KMS-11 (cell line): Measurements from ENCODE around the gene NRN1.

ENCODE experiments used
- H2AFZ ChIP-seq: fragments of 200-600 bp; sonication (generic); 2 replicates; pipeline ENCODE4 v1.6.1; 2016; ENCODE audit warnings: antibody characterized with exemption, mixed run types, low read depth
- H3K27ac ChIP-seq: fragments of 200-600 bp; sonication (generic); 2 replicates; pipeline ENCODE4 v1.6.1; 2016; ENCODE audit warnings: mild to moderate bottlenecking, mixed run types
- H3K27me3 ChIP-seq: fragments of 200-600 bp; sonication (generic); 2 replicates; pipeline ENCODE4 v1.6.1; 2017; ENCODE audit warnings: mild to moderate bottlenecking, low read depth, mixed run types, moderate library complexity; ENCODE audit not compliant: insufficient read depth
- H3K36me3 ChIP-seq: fragments of 200-600 bp; sonication (generic); 2 replicates; pipeline ENCODE4 v1.6.1; 2017; ENCODE audit warnings: mild to moderate bottlenecking, mixed run types; ENCODE audit not compliant: insufficient read depth
- H3K4me1 ChIP-seq: fragments of 200-600 bp; sonication (generic); 2 replicates; pipeline ENCODE4 v1.6.1; 2016; ENCODE audit warnings: mild to moderate bottlenecking, low read depth, mixed run types; ENCODE audit not compliant: poor library complexity, severe bottlenecking
- H3K4me2 ChIP-seq: fragments of 200-600 bp; sonication (generic); 2 replicates; pipeline ENCODE4 v1.7.0; 2016; ENCODE audit warnings: mild to moderate bottlenecking, mixed run types
- H3K4me3 ChIP-seq: fragments of 200-600 bp; sonication (generic); IDR thresholded peaks from 2 replicates; pipeline ENCODE4 v1.6.1; 2017; ENCODE audit warnings: low read depth, low read length, mixed read lengths; ENCODE audit not compliant: insufficient read depth
- H3K79me2 ChIP-seq: fragments of 200-600 bp; sonication (generic); 2 replicates; pipeline ENCODE4 v1.6.1; 2016; ENCODE audit warnings: low read depth, mixed run types; ENCODE audit not compliant: insufficient read depth
- H3K9ac ChIP-seq: fragments of 200-600 bp; sonication (generic); 2 replicates; pipeline ENCODE4 v1.6.1; 2016; ENCODE audit warnings: mild to moderate bottlenecking, mixed run types
- H4K20me1 ChIP-seq: fragments of 200-600 bp; sonication (generic); 2 replicates; pipeline ENCODE4 v1.6.1; 2016; ENCODE audit warnings: mild to moderate bottlenecking, mixed run types; ENCODE audit not compliant: insufficient read depth
- TF ChIP-seq, protein P1 (sequence below): fragments of 200-600 bp; sonication (generic); conservative IDR thresholded peaks from 2 replicates; pipeline ENCODE4 v1.6.1; 2017; ENCODE audit warnings: low read depth, mild to moderate bottlenecking, antibody characterized with exemption, low read length, moderate library complexity, mixed read lengths

Gene NRN1

DNA sequence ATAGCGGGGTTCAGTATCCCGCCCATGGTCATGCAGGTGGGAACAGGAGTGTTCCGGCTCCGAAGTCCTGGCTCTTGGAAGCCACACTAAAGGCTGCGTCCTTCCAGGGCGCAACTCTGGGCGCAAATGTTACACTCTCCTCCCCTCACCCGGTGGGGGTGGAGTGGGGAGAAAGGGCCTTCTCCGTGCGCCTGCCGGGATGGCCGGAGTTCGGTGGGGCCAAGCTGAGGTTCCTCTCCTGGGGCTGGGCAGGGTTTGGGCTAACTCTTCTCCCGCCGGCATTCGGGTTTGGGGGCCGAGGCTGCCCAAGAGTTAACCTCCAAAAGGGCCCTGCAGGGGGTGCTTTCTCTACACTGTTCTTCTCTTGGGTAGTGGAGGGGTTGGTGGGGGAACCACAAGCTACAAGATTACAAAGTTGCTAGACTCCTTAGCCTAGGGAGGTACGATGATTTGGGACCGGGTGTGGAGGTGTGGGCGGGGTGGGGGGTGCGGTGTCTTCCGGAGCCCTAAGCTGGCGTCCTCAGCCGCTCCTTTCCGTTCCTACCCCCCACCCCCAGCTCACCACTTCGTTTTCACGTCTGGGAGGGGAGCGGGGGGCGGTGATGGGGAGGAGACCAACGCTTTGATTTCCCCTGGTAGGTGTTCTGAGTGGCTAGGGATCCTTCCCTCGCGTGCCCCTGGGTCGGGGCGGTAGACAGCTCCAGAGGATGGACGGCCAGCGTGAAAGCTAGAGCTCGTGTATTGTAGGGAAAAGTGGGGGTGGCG is 12.3 kb downstream of the NRN1 start:
- Histone ChIP-seq H3K27ac (no peak overlapping the region), H3K36me3 (no peaks in the 10 kb centered on the region), H2AFZ (no peak overlapping the region), H3K4me3 (no peak overlapping the region), H3K27me3 (no peaks in the 10 kb centered on the region; the same call in 1 of the 2 replicates), H3K4me2 (no peak overlapping the region), H3K9ac (no peak overlapping the region), H3K4me1 (peaks cover 8% of the 10 kb centered on the region), H3K79me2 (no peaks in the 10 kb centered on the region), H4K20me1 (no peaks in the 10 kb centered on the region)
- TF ChIP-seq, protein P1, sequence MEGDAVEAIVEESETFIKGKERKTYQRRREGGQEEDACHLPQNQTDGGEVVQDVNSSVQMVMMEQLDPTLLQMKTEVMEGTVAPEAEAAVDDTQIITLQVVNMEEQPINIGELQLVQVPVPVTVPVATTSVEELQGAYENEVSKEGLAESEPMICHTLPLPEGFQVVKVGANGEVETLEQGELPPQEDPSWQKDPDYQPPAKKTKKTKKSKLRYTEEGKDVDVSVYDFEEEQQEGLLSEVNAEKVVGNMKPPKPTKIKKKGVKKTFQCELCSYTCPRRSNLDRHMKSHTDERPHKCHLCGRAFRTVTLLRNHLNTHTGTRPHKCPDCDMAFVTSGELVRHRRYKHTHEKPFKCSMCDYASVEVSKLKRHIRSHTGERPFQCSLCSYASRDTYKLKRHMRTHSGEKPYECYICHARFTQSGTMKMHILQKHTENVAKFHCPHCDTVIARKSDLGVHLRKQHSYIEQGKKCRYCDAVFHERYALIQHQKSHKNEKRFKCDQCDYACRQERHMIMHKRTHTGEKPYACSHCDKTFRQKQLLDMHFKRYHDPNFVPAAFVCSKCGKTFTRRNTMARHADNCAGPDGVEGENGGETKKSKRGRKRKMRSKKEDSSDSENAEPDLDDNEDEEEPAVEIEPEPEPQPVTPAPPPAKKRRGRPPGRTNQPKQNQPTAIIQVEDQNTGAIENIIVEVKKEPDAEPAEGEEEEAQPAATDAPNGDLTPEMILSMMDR: no peak

DNA sequence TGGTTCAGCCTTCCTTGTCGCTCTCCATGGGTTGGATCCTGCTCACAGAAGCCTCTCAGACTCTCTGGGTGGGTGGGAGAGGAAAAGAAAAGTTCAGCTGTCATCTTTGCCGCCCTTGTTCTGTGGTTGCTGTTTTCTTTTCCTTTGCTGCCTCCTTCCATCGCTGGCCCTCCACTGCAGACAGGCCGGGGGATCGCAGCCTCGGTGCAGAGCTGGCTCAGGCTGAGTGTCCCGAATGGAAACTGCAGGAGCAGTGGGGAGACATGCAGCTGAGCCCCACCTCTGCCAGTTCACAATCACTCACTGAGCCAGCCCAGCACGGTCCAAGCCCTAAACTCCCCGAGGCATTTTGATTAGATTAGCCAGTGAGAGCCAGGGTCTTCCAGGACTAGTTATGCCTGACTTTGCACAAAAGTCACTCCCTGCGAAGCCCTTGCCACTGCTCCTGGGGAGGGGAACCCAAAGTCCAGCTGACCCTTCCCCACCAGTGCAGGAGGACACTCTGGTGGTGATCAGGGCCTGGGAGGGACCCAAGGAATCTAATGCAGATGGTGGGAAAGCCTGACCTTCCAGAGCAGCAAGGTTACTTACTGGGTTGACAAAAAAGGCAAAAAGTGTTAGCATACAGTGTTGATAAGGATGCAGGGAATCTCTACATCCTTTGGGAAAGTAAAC is 14.0 kb downstream of the NRN1 start:
- no peaks in the 10 kb centered on the region for H4K20me1 ChIP-seq
- no peak overlapping the region for H3K4me3 ChIP-seq
- no peaks in the 10 kb centered on the region for H3K27me3 ChIP-seq
- no peaks in the 10 kb centered on the region for H3K36me3 ChIP-seq
- peaks cover 2% of the 10 kb centered on the region for H3K4me1 ChIP-seq
- no peaks in the 10 kb centered on the region for H3K79me2 ChIP-seq
- no peak overlapping the region for H2AFZ ChIP-seq
- no peak overlapping the region for H3K9ac ChIP-seq
- TF ChIP-seq, protein P1: no peak
- no peak overlapping the region for H3K4me2 ChIP-seq
- no peak overlapping the region for H3K27ac ChIP-seq

DNA sequence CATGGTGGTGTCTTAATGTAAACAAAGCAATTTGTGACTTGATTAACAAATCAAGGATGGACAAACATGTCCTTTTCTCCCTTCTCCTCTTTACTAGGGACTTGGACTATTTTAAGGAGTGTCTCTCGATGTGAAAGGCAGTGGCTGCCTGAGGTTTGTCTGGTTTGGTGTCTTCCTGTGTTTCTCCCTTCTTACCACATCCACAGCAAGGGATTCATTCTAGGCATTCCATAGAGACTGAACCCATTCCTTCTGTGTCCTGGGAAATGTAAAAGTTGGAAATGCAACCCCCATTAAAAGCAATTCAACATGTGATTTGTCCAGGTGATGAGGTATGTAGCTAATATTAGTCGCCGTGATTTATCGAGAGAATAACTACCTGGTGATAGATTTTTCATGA is 15.9 kb downstream of the NRN1 start:
- no peaks in the 10 kb centered on the region for H3K36me3 ChIP-seq
- TF ChIP-seq, protein P1: no peak
- no peak overlapping the region for H3K27ac ChIP-seq
- no peaks in the 10 kb centered on the region for H3K27me3 ChIP-seq
- H2AFZ ChIP-seq: no peak overlapping the region
- H3K79me2 ChIP-seq: no peaks in the 10 kb centered on the region
- H3K4me1 ChIP-seq: no peaks in the 10 kb centered on the region
- no peak overlapping the region for H3K4me2 ChIP-seq
- no peaks in the 10 kb centered on the region for H4K20me1 ChIP-seq
- no peak overlapping the region for H3K9ac ChIP-seq
- H3K4me3 ChIP-seq: no peak overlapping the region

- Histone ChIP-seq H3K79me2 (no peaks in the 10 kb centered on the region), H3K4me3 (no peak overlapping the region), H3K27ac (no peak overlapping the region), H3K4me2 (no peak overlapping the region), H4K20me1 (no peaks in the 10 kb centered on the region), H3K36me3 (no peaks in the 10 kb centered on the region), H3K9ac (no peak overlapping the region), H2AFZ (no peak overlapping the region), H3K4me1 (no peaks in the 10 kb centered on the region), H3K27me3 (no peaks in the 10 kb centered on the region)
- TF ChIP-seq, protein P1: no peak
Observed at GRCh38 chr6:5989141-5989723, 17.5 kb downstream of the NRN1 start.
